Neural crest cell (in vitro differentiated cells): ENCODE results near the gene CDK17. TPM values are rescaled to one million over a fixed set of nuclear protein-coding genes. Genes with fewer than 3 reads are reported as not detected.
"Not testable (repeated sequence)": the region's sequence is repeated elsewhere in the genome, so short reads cannot be mapped to it uniquely, and the experiment has no call there.

Experiments
- DNase-seq: peaks from one replicate; pipeline ENCODE4 v3.0.0; 2021; ENCODE audit warnings: low read depth, mixed read lengths, low spot score
- H3K27ac Mint-ChIP-seq: one replicate; pipeline ENCODE4 v1.8.0; 2021; ENCODE audit warnings: mild to moderate bottlenecking, mixed read lengths; ENCODE audit not compliant: unreplicated experiment
- H3K27me3 Mint-ChIP-seq: 2 replicates; pipeline ENCODE4 v1.8.0; 2021; ENCODE audit warnings: low read depth, mild to moderate bottlenecking, mixed read lengths
- H3K36me3 Mint-ChIP-seq: 2 replicates; pipeline ENCODE4 v1.8.0; 2021; ENCODE audit warnings: low read depth, mild to moderate bottlenecking, mixed read lengths
- H3K4me1 Mint-ChIP-seq: 2 replicates; pipeline ENCODE4 v1.8.0; 2021; ENCODE audit warnings: mixed read lengths
- H3K4me3 Mint-ChIP-seq: one replicate; pipeline ENCODE4 v1.8.0; 2021; ENCODE audit warnings: mild to moderate bottlenecking, mixed read lengths
- H3K9me3 Mint-ChIP-seq: 2 replicates; pipeline ENCODE4 v1.8.0; 2021; ENCODE audit warnings: mixed read lengths
- CTCF ChIP-seq: fragments of 200-600 bp; sonication (generic); conservative IDR thresholded peaks from 2 replicates; pipeline ENCODE4 v1.5.0; 2021; ENCODE audit warnings: antibody characterized with exemption, mild to moderate bottlenecking
- total RNA-seq: library from RNA; stranded (reverse); gene quantifications from 2 replicates; pipeline ENCODE4 v1.2.1, GENCODE V29; 2021

The CDK17 gene
- total RNA-seq, 1 donor from 2014 or later: 33.4 TPM

GRCh38 chr12:96347130-96347699, 53.0 kb downstream of the CDK17 start:
- DNase-seq: no peak
- no peak overlapping the region for H3K4me3 Mint-ChIP-seq
- peaks cover 10% of the 10 kb centered on the region for H3K4me1 Mint-ChIP-seq
- H3K27me3 Mint-ChIP-seq: no peaks in the 10 kb centered on the region
- H3K36me3 Mint-ChIP-seq: peaks cover 27% of the 10 kb centered on the region
- peaks cover 17% of the 10 kb centered on the region for H3K9me3 Mint-ChIP-seq
- no peak for TF ChIP-seq CTCF
- H3K27ac Mint-ChIP-seq: no peak overlapping the region

GRCh38 chr12:96346716-96347115, 53.5 kb downstream of the CDK17 start:
- peaks cover 17% of the 10 kb centered on the region for H3K9me3 Mint-ChIP-seq
- not testable (repeated sequence) for H3K27ac Mint-ChIP-seq, H3K4me3 Mint-ChIP-seq, H3K27me3 Mint-ChIP-seq, DNase-seq
- peaks cover 10% of the 10 kb centered on the region for H3K4me1 Mint-ChIP-seq
- H3K36me3 Mint-ChIP-seq: peaks cover 27% of the 10 kb centered on the region

- H3K27ac Mint-ChIP-seq: no peak overlapping the region
- DNase-seq: no peak
- peaks cover 17% of the 10 kb centered on the region for H3K9me3 Mint-ChIP-seq
- no peak overlapping the region for H3K4me3 Mint-ChIP-seq
- peaks cover 27% of the 10 kb centered on the region for H3K36me3 Mint-ChIP-seq
- H3K27me3 Mint-ChIP-seq: no peaks in the 10 kb centered on the region
- TF ChIP-seq CTCF: no peak
- H3K4me1 Mint-ChIP-seq: peaks cover 14% of the 10 kb centered on the region
These were observed 56.0 kb downstream of the CDK17 start for GRCh38 chr12:96344124-96344695.

- Mint-ChIP-seq H3K27me3 (no peaks in the 10 kb centered on the region), H3K36me3 (peaks cover 27% of the 10 kb centered on the region), H3K9me3 (peaks cover 17% of the 10 kb centered on the region), H3K27ac (no peak overlapping the region), H3K4me1 (peaks cover 11% of the 10 kb centered on the region), H3K4me3 (no peak overlapping the region)
- TF ChIP-seq CTCF: no peak
- no peak for DNase-seq
These were observed 56.8 kb downstream of the CDK17 start for GRCh38 chr12:96343347-96343954.

GRCh38 chr12:96339666-96340065, 60.6 kb downstream of the CDK17 start:
- not testable (repeated sequence) for H3K4me3 Mint-ChIP-seq, H3K4me1 Mint-ChIP-seq, DNase-seq, H3K27ac Mint-ChIP-seq, H3K27me3 Mint-ChIP-seq
- H3K9me3 Mint-ChIP-seq: peaks cover 25% of the 10 kb centered on the region
- H3K36me3 Mint-ChIP-seq: peaks cover 34% of the 10 kb centered on the region

- H3K27me3 Mint-ChIP-seq: no peaks in the 10 kb centered on the region
- no peak overlapping the region for H3K27ac Mint-ChIP-seq
- no peak for TF ChIP-seq CTCF
- no peak for DNase-seq
- peaks cover 21% of the 10 kb centered on the region for H3K9me3 Mint-ChIP-seq
- peaks cover 28% of the 10 kb centered on the region for H3K36me3 Mint-ChIP-seq
- no peak overlapping the region for H3K4me3 Mint-ChIP-seq
- H3K4me1 Mint-ChIP-seq: peaks cover 4% of the 10 kb centered on the region
These were observed 61.3 kb downstream of the CDK17 start for GRCh38 chr12:96338852-96339471.
